ENCODE results near the gene BNC2. TPM values are rescaled to one million over a fixed set of nuclear protein-coding genes. Genes with fewer than 3 reads are reported as not detected.
"Not testable (repeated sequence)": the region's sequence is repeated elsewhere in the genome, so short reads cannot be mapped to it uniquely, and the experiment has no call there.

Gene BNC2
- total and polyA plus RNA-seq, 4 donors: 3.1 to 51.2 (median 16.9) TPM

GRCh38 chr9:16888594-16888993, 18.1 kb upstream of the BNC2 start:
- no peaks in the 10 kb centered on the region for H3K36me3 ChIP-seq (ENCODE audit: control insufficient read depth, insufficient read depth, low read length)
- no CpG with 5 or more reads among the region's 3 CpGs for WGBS (ENCODE audit: insufficient coverage)
- DNase-seq (ENCODE audit: low read depth in 4 of 6, low spot score in 6 of 6): no peak

DNA sequence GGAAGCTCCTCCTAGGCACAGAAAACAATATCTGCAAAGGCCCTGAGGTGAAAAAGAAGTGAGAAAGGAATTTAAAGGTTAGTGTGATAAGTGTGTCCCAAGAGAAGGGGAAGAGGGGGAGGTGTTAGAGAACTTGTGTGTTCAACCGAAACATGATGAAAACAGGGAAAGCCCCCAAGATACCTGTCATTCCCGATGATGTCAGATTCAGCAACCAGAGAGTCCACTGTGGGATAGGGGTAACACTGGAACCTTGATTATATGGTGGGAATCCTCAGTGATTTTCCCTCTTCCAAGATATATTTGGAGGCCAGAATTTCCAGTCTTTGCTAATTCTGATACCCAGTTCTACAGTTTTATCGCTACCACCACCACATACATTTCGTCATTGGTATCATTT, 15.5 kb upstream of the BNC2 start:
- Histone ChIP-seq H3K27ac (ENCODE audit: low read depth, low read length) (no peak overlapping the region), H3K9me3 (ENCODE audit: control insufficient read depth, insufficient read depth, low read length) (no peaks in the 10 kb centered on the region), H3K4me1 (ENCODE audit: control insufficient read depth, insufficient read depth, low read length) (no peaks in the 10 kb centered on the region), H3K27me3 (ENCODE audit: control insufficient read depth, insufficient read depth, low read length) (no peaks in the 10 kb centered on the region), H3K36me3 (ENCODE audit: control insufficient read depth, insufficient read depth, low read length) (no peaks in the 10 kb centered on the region), H3K4me3 (ENCODE audit: low read depth, low read length) (no peak overlapping the region)
- no peak for DNase-seq (ENCODE audit: low read depth in 4 of 6, low spot score in 6 of 6)
- WGBS (ENCODE audit: insufficient coverage): 67% methylated on average over 1 of the region's 4 CpGs

More at GRCh38 chr9:16888594-16888993, 18.1 kb upstream of the BNC2 start:
- H3K4me1 ChIP-seq (ENCODE audit: control insufficient read depth, insufficient read depth, low read length): no peaks in the 10 kb centered on the region
- H3K27ac ChIP-seq (ENCODE audit: low read depth, low read length): no peak overlapping the region
- H3K27me3 ChIP-seq (ENCODE audit: control insufficient read depth, insufficient read depth, low read length): no peaks in the 10 kb centered on the region
- no peaks in the 10 kb centered on the region for H3K9me3 ChIP-seq (ENCODE audit: control insufficient read depth, insufficient read depth, low read length)
- H3K4me3 ChIP-seq (ENCODE audit: low read depth, low read length): no peak overlapping the region

DNA sequence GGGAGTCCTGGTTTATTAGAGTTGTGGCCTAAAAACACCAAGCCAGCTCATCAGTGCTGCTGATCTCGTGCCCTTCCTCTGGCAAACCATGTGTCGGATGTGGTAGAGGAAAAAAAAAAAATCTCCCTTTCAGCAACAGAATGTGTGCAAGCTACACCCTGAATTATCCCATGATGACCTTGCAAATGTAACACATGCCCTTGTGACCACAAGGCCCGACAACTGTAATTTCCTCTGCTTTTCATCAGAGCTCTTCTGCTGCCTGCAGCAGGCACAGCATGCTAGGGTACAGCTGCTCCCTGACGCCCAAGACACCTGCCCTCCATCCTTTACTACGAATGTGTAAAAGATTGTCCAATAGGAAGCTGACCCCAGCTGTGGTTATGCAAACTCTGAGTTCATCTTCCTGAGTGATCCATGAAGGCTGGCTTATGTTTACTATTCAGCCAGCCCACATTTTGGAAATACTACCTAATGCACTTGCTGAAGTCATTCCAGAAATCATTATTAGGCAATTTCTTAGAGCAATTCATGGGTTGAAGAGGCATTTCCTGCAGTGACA, 14.6 kb upstream of the BNC2 start:
- H3K36me3 ChIP-seq (ENCODE audit: control insufficient read depth, insufficient read depth, low read length): no peaks in the 10 kb centered on the region
- no peaks in the 10 kb centered on the region for H3K27me3 ChIP-seq (ENCODE audit: control insufficient read depth, insufficient read depth, low read length)
- H3K27ac ChIP-seq (ENCODE audit: low read depth, low read length): no peak overlapping the region
- WGBS (ENCODE audit: insufficient coverage): 72% methylated on average over 3 of the region's 5 CpGs
- no peak overlapping the region for H3K4me3 ChIP-seq (ENCODE audit: low read depth, low read length)
- H3K9me3 ChIP-seq (ENCODE audit: control insufficient read depth, insufficient read depth, low read length): no peaks in the 10 kb centered on the region
- H3K4me1 ChIP-seq (ENCODE audit: control insufficient read depth, insufficient read depth, low read length): no peaks in the 10 kb centered on the region
- no peak for DNase-seq (ENCODE audit: low read depth in 4 of 6, low spot score in 6 of 6)

GRCh38 chr9:16884373-16884772, 13.9 kb upstream of the BNC2 start:
- H3K4me1 ChIP-seq (ENCODE audit: control insufficient read depth, insufficient read depth, low read length): no peaks in the 10 kb centered on the region
- no peak overlapping the region for H3K27ac ChIP-seq (ENCODE audit: low read depth, low read length)
- 88% methylated on average over 1 of the region's 3 CpGs for WGBS (ENCODE audit: insufficient coverage)
- DNase-seq (ENCODE audit: low read depth in 4 of 6, low spot score in 6 of 6): no peak
- H3K4me3 ChIP-seq (ENCODE audit: low read depth, low read length): no peak overlapping the region
- no peaks in the 10 kb centered on the region for H3K27me3 ChIP-seq (ENCODE audit: control insufficient read depth, insufficient read depth, low read length)
- H3K36me3 ChIP-seq (ENCODE audit: control insufficient read depth, insufficient read depth, low read length): no peaks in the 10 kb centered on the region
- H3K9me3 ChIP-seq (ENCODE audit: control insufficient read depth, insufficient read depth, low read length): no peaks in the 10 kb centered on the region

DNA sequence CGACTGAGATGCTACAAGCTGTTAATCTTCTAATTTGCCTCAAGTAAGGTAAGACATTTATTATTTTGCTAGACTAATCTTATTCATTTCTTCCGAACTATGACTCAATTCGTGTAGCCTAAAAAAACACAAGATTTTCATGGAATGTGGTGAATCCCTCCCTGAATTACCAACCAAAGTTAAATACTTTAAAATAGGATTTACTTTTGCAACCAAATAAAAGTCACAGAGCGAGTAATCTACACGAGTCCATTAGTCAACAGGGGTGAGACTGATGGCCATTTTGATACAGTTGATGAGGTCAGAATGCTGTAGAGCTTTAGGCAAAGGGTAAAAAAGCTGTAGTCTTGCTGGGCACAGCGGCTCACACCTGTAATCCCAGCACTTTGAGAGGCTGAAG, 13.1 kb upstream of the BNC2 start:
- 100% methylated on average over 1 of the region's 6 CpGs for WGBS (ENCODE audit: insufficient coverage)
- Histone ChIP-seq H3K9me3 (ENCODE audit: control insufficient read depth, insufficient read depth, low read length) (no peaks in the 10 kb centered on the region), H3K27ac (ENCODE audit: low read depth, low read length) (no peak overlapping the region), H3K4me3 (ENCODE audit: low read depth, low read length) (no peak overlapping the region), H3K36me3 (ENCODE audit: control insufficient read depth, insufficient read depth, low read length) (no peaks in the 10 kb centered on the region), H3K4me1 (ENCODE audit: control insufficient read depth, insufficient read depth, low read length) (no peaks in the 10 kb centered on the region), H3K27me3 (ENCODE audit: control insufficient read depth, insufficient read depth, low read length) (no peaks in the 10 kb centered on the region)
- DNase-seq (ENCODE audit: low read depth in 4 of 6, low spot score in 6 of 6): no peak

GRCh38 chr9:16882440-16882839, 12.0 kb upstream of the BNC2 start:
- not testable (repeated sequence) for H3K27me3 ChIP-seq (ENCODE audit: control insufficient read depth, insufficient read depth, low read length); H3K4me3 ChIP-seq (ENCODE audit: low read depth, low read length); H3K9me3 ChIP-seq (ENCODE audit: control insufficient read depth, insufficient read depth, low read length); DNase-seq (ENCODE audit: low read depth in 4 of 6, low spot score in 6 of 6); H3K4me1 ChIP-seq (ENCODE audit: control insufficient read depth, insufficient read depth, low read length); H3K27ac ChIP-seq (ENCODE audit: low read depth, low read length); H3K36me3 ChIP-seq (ENCODE audit: control insufficient read depth, insufficient read depth, low read length)
- 97% methylated on average over 6 of the region's 6 CpGs for WGBS (ENCODE audit: insufficient coverage)

DNA sequence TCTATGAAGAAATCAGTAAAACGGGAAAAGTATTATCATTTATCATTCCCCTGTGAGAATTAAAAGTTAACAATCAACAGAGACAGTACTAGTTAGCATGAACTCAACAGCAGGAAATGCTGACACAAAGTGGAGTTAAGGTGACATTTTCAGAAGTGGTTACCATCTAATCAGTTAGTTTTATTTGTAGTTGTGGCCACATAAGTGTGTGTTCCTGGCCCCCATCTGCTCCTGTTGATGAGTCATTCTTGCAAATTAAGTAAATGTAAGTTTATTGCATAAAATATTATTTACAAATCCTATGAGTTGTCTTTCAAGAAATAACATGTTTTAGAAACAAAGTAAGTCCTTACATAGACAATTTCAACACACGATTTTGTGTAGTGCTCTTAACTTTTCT, 8.9 kb upstream of the BNC2 start:
- H3K4me1 ChIP-seq (ENCODE audit: control insufficient read depth, insufficient read depth, low read length): no peaks in the 10 kb centered on the region
- no CpG with 5 or more reads among the region's 2 CpGs for WGBS (ENCODE audit: insufficient coverage)
- no peaks in the 10 kb centered on the region for H3K27me3 ChIP-seq (ENCODE audit: control insufficient read depth, insufficient read depth, low read length)
- H3K36me3 ChIP-seq (ENCODE audit: control insufficient read depth, insufficient read depth, low read length): no peaks in the 10 kb centered on the region
- no peak overlapping the region for H3K27ac ChIP-seq (ENCODE audit: low read depth, low read length)
- H3K4me3 ChIP-seq (ENCODE audit: low read depth, low read length): no peak overlapping the region
- H3K9me3 ChIP-seq (ENCODE audit: control insufficient read depth, insufficient read depth, low read length): no peaks in the 10 kb centered on the region
- DNase-seq (ENCODE audit: low read depth in 4 of 6, low spot score in 6 of 6): no peak

DNA sequence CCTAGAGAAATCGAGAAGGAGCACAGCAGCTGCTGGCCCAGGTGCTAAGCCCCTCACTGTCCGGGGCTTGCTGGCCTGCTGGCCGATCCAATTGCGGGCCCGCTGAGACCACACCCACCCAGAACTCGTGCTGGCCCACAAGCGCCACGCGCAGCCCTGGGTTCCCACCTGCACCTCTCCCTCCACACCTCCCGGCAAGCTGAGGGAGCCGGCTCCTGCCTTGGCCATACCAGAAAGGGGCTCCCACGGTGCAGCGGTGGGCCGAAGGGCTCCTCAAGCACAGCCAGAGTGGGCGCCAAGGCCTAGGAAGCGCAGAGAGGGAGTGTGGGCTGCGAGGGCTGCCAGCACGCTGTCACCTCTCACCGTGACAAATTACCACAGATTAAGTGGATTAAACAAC, 6.8 kb upstream of the BNC2 start:
- 91% methylated on average over 14 of the region's 19 CpGs for WGBS (ENCODE audit: insufficient coverage)
- no peaks in the 10 kb centered on the region for H3K4me1 ChIP-seq (ENCODE audit: control insufficient read depth, insufficient read depth, low read length)
- H3K27me3 ChIP-seq (ENCODE audit: control insufficient read depth, insufficient read depth, low read length): peaks cover 3% of the 10 kb centered on the region
- DNase-seq (ENCODE audit: low read depth in 4 of 6, low spot score in 6 of 6): no peak
- no peaks in the 10 kb centered on the region for H3K36me3 ChIP-seq (ENCODE audit: control insufficient read depth, insufficient read depth, low read length)
- no peak overlapping the region for H3K27ac ChIP-seq (ENCODE audit: low read depth, low read length)
- no peaks in the 10 kb centered on the region for H3K9me3 ChIP-seq (ENCODE audit: control insufficient read depth, insufficient read depth, low read length)
- H3K4me3 ChIP-seq (ENCODE audit: low read depth, low read length): no peak overlapping the region

DNA sequence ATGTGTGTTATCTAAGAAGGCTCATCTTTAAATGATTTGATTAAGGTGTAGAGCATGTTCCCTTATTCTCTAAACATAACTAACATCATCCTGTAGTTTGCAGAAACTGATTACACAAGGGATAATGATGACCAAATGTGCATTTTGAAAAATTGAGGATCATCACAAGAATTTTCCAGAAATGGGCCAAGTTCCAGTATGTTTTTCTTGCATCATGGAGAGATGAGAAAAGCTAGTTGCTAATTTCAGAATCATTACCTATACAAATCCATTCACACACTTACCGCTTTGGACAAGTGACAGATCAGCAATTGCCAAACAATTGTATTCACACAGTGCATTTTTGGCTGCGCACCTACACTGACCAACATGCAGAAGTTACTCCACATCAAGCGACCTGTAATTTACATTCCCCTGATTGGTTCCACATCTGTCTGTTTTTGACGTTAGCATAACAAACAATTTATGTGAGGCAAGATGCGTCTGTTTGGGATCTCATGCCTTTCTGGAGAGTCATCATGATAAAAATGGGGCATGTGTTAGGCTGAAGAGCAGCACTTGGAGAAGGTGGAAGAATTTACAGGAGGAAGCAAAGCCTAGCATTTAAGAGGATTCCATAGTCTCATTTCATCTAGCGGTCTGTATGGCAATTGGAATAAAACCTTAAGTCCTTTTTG, 2.8 kb upstream of the BNC2 start:
- peaks cover 41% of the 10 kb centered on the region for H3K27me3 ChIP-seq (ENCODE audit: control insufficient read depth, insufficient read depth, low read length)
- no peaks in the 10 kb centered on the region for H3K36me3 ChIP-seq (ENCODE audit: control insufficient read depth, insufficient read depth, low read length)
- H3K27ac ChIP-seq (ENCODE audit: low read depth, low read length): no peak overlapping the region
- peaks cover 21% of the 10 kb centered on the region for H3K4me1 ChIP-seq (ENCODE audit: control insufficient read depth, insufficient read depth, low read length)
- no peak for DNase-seq (ENCODE audit: low read depth in 4 of 6, low spot score in 6 of 6)
- no peaks in the 10 kb centered on the region for H3K9me3 ChIP-seq (ENCODE audit: control insufficient read depth, insufficient read depth, low read length)
- no peak overlapping the region for H3K4me3 ChIP-seq (ENCODE audit: low read depth, low read length)
- WGBS (ENCODE audit: insufficient coverage): 73% methylated on average over 5 of the region's 6 CpGs

Measured in spinal cord (tissue), 10 donors.